Hepatocyte (in vitro differentiated cells): ENCODE measurements around the gene KIAA1217. TPM values are rescaled to one million over a fixed set of nuclear protein-coding genes. Genes with fewer than 3 reads are reported as not detected.

ENCODE experiments used
- DNase-seq: peaks from one replicate; pipeline ENCODE4 v3.0.0-alpha.2; 2016; ENCODE audit warnings: low spot score
- H2AFZ ChIP-seq: fragments of 200-600 bp; sonication (generic); 2 replicates; pipeline ENCODE4 v1.6.0; 2016; ENCODE audit warnings: antibody characterized with exemption, mild to moderate bottlenecking
- H3K27ac ChIP-seq: fragments of 200-600 bp; sonication (generic); 2 replicates; pipeline ENCODE4 v1.5.1; 2016; ENCODE audit warnings: mild to moderate bottlenecking
- H3K27me3 ChIP-seq: fragments of 200-600 bp; sonication (generic); 2 replicates; pipeline ENCODE4 v1.6.1; 2016
- H3K36me3 ChIP-seq: fragments of 200-600 bp; sonication (generic); replicated peaks from 2 replicates; pipeline ENCODE4 v1.5.1; 2016; ENCODE audit warnings: low read depth; ENCODE audit not compliant: insufficient read depth
- H3K4me1 ChIP-seq: fragments of 200-600 bp; sonication (generic); 2 replicates; pipeline ENCODE4 v1.5.1; 2016; ENCODE audit warnings: mild to moderate bottlenecking, moderate library complexity; ENCODE audit not compliant: insufficient read depth
- H3K4me2 ChIP-seq: fragments of 200-600 bp; sonication (generic); 2 replicates; pipeline ENCODE4 v1.6.0; 2016
- H3K4me3 ChIP-seq: fragments of 200-600 bp; sonication (generic); 2 replicates; pipeline ENCODE4 v1.5.1; 2016; ENCODE audit warnings: mild to moderate bottlenecking
- H3K79me2 ChIP-seq: fragments of 200-600 bp; sonication (generic); 2 replicates; pipeline ENCODE4 v1.6.0; 2017; ENCODE audit warnings: mild to moderate bottlenecking
- H3K9me2 ChIP-seq: fragments of 200-600 bp; sonication (generic); replicated peaks from 2 replicates; pipeline ENCODE4 v1.6.0; 2017; ENCODE audit warnings: mild to moderate bottlenecking; ENCODE audit not compliant: insufficient read depth
- H3K9me3 ChIP-seq: fragments of 200-600 bp; sonication (generic); 2 replicates; pipeline ENCODE4 v1.5.1; 2016; ENCODE audit warnings: low read depth, mild to moderate bottlenecking
- H4K20me1 ChIP-seq: fragments of 200-600 bp; sonication (generic); 2 replicates; pipeline ENCODE4 v1.6.0; 2016; ENCODE audit warnings: mild to moderate bottlenecking; ENCODE audit not compliant: insufficient read depth, poor library complexity, severe bottlenecking
- EZH2 ChIP-seq: fragments of 200-600 bp; sonication (generic); IDR thresholded peaks from 2 replicates; pipeline ENCODE4 v1.6.1; 2016; ENCODE audit warnings: antibody characterized with exemption, mild to moderate bottlenecking, borderline replicate concordance
- EZH2phosphoT487 ChIP-seq: fragments of 200-600 bp; sonication (generic); IDR thresholded peaks from one replicate; pipeline ENCODE4 v1.6.1; 2018; ENCODE audit warnings: antibody characterized with exemption, mild to moderate bottlenecking, low read depth, moderate library complexity; ENCODE audit not compliant: unreplicated experiment, severe bottlenecking
- WGBS: methylation state at CpG from one replicate; pipeline ENCODE4 v1.1.6; 2016; ENCODE audit warnings: low lambda C conversion rate; ENCODE audit errors: missing lambda C conversion rate; 5-methylcytosine and 5-hydroxymethylcytosine counted together
- polyA plus RNA-seq: library from polyadenylated mRNA; unstranded; fragments of >200 nt; fragmentation: Nextera tagmentation; extraction: Ambion mirVana; gene quantifications from 2 replicates; pipeline ENCODE4 v1.2.1, GENCODE V29; 2016
- total RNA-seq: library from RNA; depleted of rRNA; stranded (reverse); fragments of >200 nt; gene quantifications from 2 replicates; pipeline ENCODE4 v1.2.3, GENCODE V29; 2014
- TF ChIP-seq, protein P1 (sequence below): fragments of 200-600 bp; sonication (generic); IDR thresholded peaks from 2 replicates; pipeline ENCODE4 v1.5.1; 2016; ENCODE audit warnings: antibody characterized with exemption, mild to moderate bottlenecking; ENCODE audit not compliant: poor library complexity

Gene KIAA1217
- total and polyA plus RNA-seq, 2 experiments from 2014 or later = 31.6 to 33.2 TPM

DNA sequence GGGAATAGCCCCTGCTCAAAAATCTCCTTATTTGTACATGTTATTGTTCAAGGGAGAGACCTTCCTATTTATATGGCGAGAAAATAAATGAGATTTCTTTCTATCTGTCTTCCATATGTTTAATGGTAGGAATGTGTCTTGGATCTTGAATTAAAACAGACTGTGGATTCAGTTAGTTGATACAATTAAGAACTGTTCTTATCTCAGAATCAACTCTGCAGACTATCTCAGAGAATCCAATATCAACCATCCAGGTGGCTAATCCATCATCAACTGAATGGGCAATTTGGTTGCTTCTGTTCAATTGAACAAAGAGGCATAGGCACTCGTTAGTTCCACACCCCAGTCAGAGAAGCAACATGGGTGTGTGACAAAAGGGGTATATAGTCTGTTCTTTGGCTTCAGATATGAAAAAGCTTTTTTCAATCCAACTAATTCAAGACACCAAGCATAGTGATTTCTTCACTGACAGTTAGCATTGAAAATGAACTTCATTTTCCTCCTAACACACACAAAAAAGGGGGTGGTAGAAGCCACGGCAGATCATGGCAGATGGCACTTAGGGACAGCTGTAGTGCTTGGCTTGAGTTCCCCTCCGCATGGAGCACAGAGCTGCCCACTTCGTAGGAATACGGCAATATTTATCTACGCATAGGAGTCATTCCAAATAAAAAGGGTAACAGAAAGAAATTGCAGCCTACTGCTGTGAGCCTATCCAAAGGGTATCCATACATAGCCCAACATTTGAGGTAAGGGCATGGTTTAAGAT lies 135.9 kb downstream of the KIAA1217 start:
- 88% methylated on average over 7 of the region's 7 CpGs for WGBS
- DNase-seq = no peak
- Histone ChIP-seq H3K4me2 (no peak overlapping the region), H3K27me3 (no peaks in the 10 kb centered on the region), H3K4me1 (peaks cover 17% of the 10 kb centered on the region), H3K79me2 (peaks cover 12% of the 10 kb centered on the region), H3K9me2 (no peaks in the 10 kb centered on the region), H3K9me3 (no peaks in the 10 kb centered on the region), H3K4me3 (no peak overlapping the region), H2AFZ (no peak overlapping the region), H4K20me1 (no peaks in the 10 kb centered on the region), H3K27ac (peak overlapping the region; percentile 50), H3K36me3 (no peaks in the 10 kb centered on the region)
- no peak for TF ChIP-seq EZH2
- TF ChIP-seq EZH2phosphoT487 = no peak
- TF ChIP-seq, protein P1, sequence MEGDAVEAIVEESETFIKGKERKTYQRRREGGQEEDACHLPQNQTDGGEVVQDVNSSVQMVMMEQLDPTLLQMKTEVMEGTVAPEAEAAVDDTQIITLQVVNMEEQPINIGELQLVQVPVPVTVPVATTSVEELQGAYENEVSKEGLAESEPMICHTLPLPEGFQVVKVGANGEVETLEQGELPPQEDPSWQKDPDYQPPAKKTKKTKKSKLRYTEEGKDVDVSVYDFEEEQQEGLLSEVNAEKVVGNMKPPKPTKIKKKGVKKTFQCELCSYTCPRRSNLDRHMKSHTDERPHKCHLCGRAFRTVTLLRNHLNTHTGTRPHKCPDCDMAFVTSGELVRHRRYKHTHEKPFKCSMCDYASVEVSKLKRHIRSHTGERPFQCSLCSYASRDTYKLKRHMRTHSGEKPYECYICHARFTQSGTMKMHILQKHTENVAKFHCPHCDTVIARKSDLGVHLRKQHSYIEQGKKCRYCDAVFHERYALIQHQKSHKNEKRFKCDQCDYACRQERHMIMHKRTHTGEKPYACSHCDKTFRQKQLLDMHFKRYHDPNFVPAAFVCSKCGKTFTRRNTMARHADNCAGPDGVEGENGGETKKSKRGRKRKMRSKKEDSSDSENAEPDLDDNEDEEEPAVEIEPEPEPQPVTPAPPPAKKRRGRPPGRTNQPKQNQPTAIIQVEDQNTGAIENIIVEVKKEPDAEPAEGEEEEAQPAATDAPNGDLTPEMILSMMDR = no peak

DNA sequence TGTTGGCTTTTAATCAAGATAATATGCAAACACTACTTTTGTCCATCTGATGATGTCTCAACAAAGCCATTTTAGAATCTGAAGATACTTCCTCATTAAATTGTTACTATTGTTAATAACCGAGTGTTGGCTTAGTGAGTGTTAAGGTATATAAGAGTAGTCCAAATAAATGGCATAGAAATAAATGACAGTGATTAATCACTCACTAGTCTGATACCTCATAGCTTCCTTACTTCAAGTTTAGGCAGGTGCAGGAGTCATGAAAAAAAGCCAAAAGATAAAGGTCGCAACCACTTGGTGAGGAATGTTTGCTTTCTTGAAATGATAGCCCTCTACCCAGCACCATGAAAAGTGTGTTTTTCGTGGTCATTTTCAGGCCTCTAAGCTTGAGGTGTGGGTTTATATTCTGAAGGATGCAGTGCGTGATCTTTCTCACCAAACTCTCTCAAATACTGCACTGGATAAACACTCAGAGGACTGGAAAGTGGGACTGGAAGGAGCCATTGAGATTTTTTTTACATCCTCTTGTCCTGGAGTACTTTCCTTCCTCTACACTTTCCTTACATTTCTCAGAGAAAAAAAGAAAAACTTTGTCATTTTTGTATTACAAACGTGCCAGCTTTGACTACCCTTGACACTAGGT lies 138.1 kb downstream of the KIAA1217 start:
- no peak for DNase-seq
- TF ChIP-seq, protein P1 = no peak
- TF ChIP-seq EZH2phosphoT487 (no peak), EZH2 (no peak)
- Histone ChIP-seq H3K4me2 (no peak overlapping the region), H3K27ac (no peak overlapping the region), H3K4me3 (no peak overlapping the region), H4K20me1 (no peaks in the 10 kb centered on the region), H3K4me1 (peaks cover 23% of the 10 kb centered on the region), H3K9me3 (no peaks in the 10 kb centered on the region), H3K36me3 (no peaks in the 10 kb centered on the region), H3K27me3 (no peaks in the 10 kb centered on the region), H3K9me2 (no peaks in the 10 kb centered on the region), H2AFZ (no peak overlapping the region), H3K79me2 (peaks cover 22% of the 10 kb centered on the region)
- 84% methylated on average over 5 of the region's 5 CpGs for WGBS

DNA sequence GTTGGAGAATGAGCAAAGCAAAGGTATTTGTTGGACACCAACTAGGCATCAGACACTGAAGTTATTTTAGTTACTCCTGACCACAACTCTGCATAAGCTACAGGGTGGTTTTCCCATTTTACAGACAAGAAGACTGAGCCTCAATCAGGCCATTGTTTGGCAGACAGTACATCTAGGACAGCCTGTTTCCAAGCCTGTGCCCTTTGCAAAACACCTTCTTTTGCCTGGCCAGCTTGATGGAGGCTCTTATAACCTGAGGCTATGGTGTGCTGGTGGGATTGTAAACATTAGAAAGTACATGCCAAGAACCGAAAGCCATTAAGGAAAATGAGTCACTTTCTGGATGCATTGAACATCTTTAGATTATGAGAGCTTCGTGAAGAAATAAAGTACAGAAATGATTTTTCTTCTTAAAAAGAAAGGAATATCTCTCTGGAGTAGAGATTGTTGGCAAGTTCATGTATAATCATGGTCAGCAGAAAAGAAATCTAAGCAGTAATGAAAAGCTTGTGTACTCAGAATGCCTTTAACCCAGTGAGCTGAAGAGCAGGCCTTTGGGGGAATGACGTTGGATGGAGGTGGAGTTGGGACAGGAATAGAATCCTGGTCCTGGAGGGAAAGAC lies 140.6 kb downstream of the KIAA1217 start:
- no peaks in the 10 kb centered on the region for H3K36me3 ChIP-seq
- no peak overlapping the region for H2AFZ ChIP-seq
- no peaks in the 10 kb centered on the region for H3K9me2 ChIP-seq
- peaks cover 20% of the 10 kb centered on the region for H3K4me1 ChIP-seq
- H3K79me2 ChIP-seq = peaks cover 25% of the 10 kb centered on the region
- H3K4me2 ChIP-seq = no peak overlapping the region
- H3K27ac ChIP-seq = no peak overlapping the region
- no peaks in the 10 kb centered on the region for H3K9me3 ChIP-seq
- H4K20me1 ChIP-seq = peaks cover 3% of the 10 kb centered on the region
- no peak for DNase-seq
- TF ChIP-seq EZH2 = no peak
- TF ChIP-seq, protein P1 = no peak
- no peak for TF ChIP-seq EZH2phosphoT487
- H3K27me3 ChIP-seq = no peaks in the 10 kb centered on the region
- 46% methylated on average over 3 of the region's 3 CpGs for WGBS
- no peak overlapping the region for H3K4me3 ChIP-seq
